Superior temporal gyrus (tissue), 1 donor: ENCODE measurements around the gene PALM.
A peak's percentile ranks its signal among the peaks of the same experiment; 100 is the strongest.
"Not testable (repeated sequence)": the region's sequence is repeated elsewhere in the genome, so short reads cannot be mapped to it uniquely, and the experiment has no call there.

ENCODE experiments used
- DNase-seq: peaks from one replicate; pipeline ENCODE4 v3.0.0-alpha.2; 2016; ENCODE audit errors: extremely low spot score

The PALM gene

GRCh38 chr19:678791-679388, 29.8 kb upstream of the PALM start:
- no peak for DNase-seq

- no peak for DNase-seq
Observed at GRCh38 chr19:679418-680286, 29.1 kb upstream of the PALM start.

- peak; percentile 90 for DNase-seq
Observed at GRCh38 chr19:680287-681028, 28.3 kb upstream of the PALM start.

GRCh38 chr19:681029-682019, 27.4 kb upstream of the PALM start:
- no peak for DNase-seq

- DNase-seq, result no peak
Observed at GRCh38 chr19:682678-683320, 25.9 kb upstream of the PALM start.

GRCh38 chr19:685454-685931, 23.2 kb upstream of the PALM start:
- DNase-seq, result no peak

GRCh38 chr19:686589-687297, 22.0 kb upstream of the PALM start:
- DNase-seq, result no peak

GRCh38 chr19:687569-688166, 21.1 kb upstream of the PALM start:
- DNase-seq, result no peak

GRCh38 chr19:688214-688613, 20.5 kb upstream of the PALM start:
- no peak for DNase-seq

GRCh38 chr19:688992-689391, 19.7 kb upstream of the PALM start:
- no peak for DNase-seq

GRCh38 chr19:690203-690602, 18.5 kb upstream of the PALM start:
- no peak for DNase-seq

GRCh38 chr19:694481-695351, 14.0 kb upstream of the PALM start:
- DNase-seq, result no peak

GRCh38 chr19:695352-695949, 13.3 kb upstream of the PALM start, which contains the start of gene PRSS57:
Gene PRSS57, minus strand, starts transcription at chr19:695452. Its CDS starts 22 bp downstream, at chr19:695430.
- no peak for DNase-seq

- not testable (repeated sequence) for DNase-seq
Observed at GRCh38 chr19:698529-698928, 10.2 kb upstream of the PALM start.

GRCh38 chr19:699885-700284, 8.8 kb upstream of the PALM start:
- DNase-seq, result not testable (repeated sequence)

GRCh38 chr19:702847-703246, 5.9 kb upstream of the PALM start:
- DNase-seq, result not testable (repeated sequence)

GRCh38 chr19:703329-703650, 5.4 kb upstream of the PALM start:
- no peak for DNase-seq
